HUES64 (cell line): Measurements from ENCODE around the gene ZFYVE21. TPM values are rescaled to one million over a fixed set of nuclear protein-coding genes. Genes with fewer than 3 reads are reported as not detected.
A peak's percentile ranks its signal among the peaks of the same experiment; 100 is the strongest.

Experiments used
- H3K27ac ChIP-seq: 2 replicates; pipeline ENCODE4 v1.7.0; 2013; ENCODE audit warnings: low read depth, low read length, inconsistent platforms
- H3K27me3 ChIP-seq: 2 replicates; pipeline ENCODE4 v1.6.1; 2013; ENCODE audit warnings: mild to moderate bottlenecking, low read length; ENCODE audit not compliant: insufficient read depth
- H3K36me3 ChIP-seq: 2 replicates; pipeline ENCODE4 v1.6.1; 2013; ENCODE audit warnings: mild to moderate bottlenecking, low read length; ENCODE audit not compliant: insufficient read depth
- H3K4me1 ChIP-seq: 2 replicates; pipeline ENCODE4 v1.6.1; 2013; ENCODE audit warnings: mild to moderate bottlenecking, low read length, moderate library complexity; ENCODE audit not compliant: insufficient read depth
- H3K4me3 ChIP-seq: 2 replicates; pipeline ENCODE4 v1.5.1; 2013; ENCODE audit warnings: mild to moderate bottlenecking, low read length, moderate library complexity
- H3K9ac ChIP-seq: 2 replicates; pipeline ENCODE4 v1.6.1; 2013; ENCODE audit warnings: mild to moderate bottlenecking, low read depth, low read length
- H3K9me3 ChIP-seq: 2 replicates; pipeline ENCODE4 v1.6.1; 2013; ENCODE audit warnings: low read depth, low read length; ENCODE audit not compliant: insufficient read depth
- WGBS: fragments of 150-250, 120-280 bp; methylation state at CpG from one replicate; pipeline ENCODE4 v1.1.7; 2013; ENCODE audit warnings: missing lambda C conversion rate; 5-methylcytosine and 5-hydroxymethylcytosine counted together
- polyA plus RNA-seq, 2 experiments: library from polyadenylated mRNA; stranded (reverse); fragments of 50-300 nt; gene quantifications; one replicate each; pipeline ENCODE4 v1.2.3, GENCODE V29; 2013

The ZFYVE21 gene
- 31.6 TPM for polyA plus RNA-seq (2013, experiment 1 of 2)
- polyA plus RNA-seq (2013, experiment 2 of 2): 32.3 TPM

- Histone ChIP-seq H3K27ac (peak within 1 kb of the TSS; percentile 82), H3K4me3 (peak within 1 kb of the TSS; percentile 77), H3K27me3 (no peaks in the 10 kb centered on the region), H3K9me3 (no peaks in the 10 kb centered on the region), H3K4me1 (peaks cover 13% of the 10 kb centered on the region; the same call in 1 of the 2 replicates), H3K36me3 (peaks cover 12% of the 10 kb centered on the region; the same call in 1 of the 2 replicates), H3K9ac (peak within 1 kb of the TSS; percentile 96)
- WGBS: under 1% methylated on average over 121 of the region's 121 CpGs
Observed at GRCh38 chr14:103715052-103716000, at the start of gene ZFYVE21, which contains the start of gene XRCC3. Gene ZFYVE21, plus strand, starts transcription at chr14:103715810. Its CDS starts 32 bp downstream, at chr14:103715842. Gene XRCC3, minus strand, starts transcription at chr14:103715451. Its CDS starts 4,364 bp downstream, at chr14:103711087.

- no peaks in the 10 kb centered on the region for H3K27me3 ChIP-seq
- H3K27ac ChIP-seq: no peak overlapping the region
- peaks cover 80% of the 10 kb centered on the region for H3K36me3 ChIP-seq
- H3K9me3 ChIP-seq: no peaks in the 10 kb centered on the region
- no peaks in the 10 kb centered on the region for H3K4me1 ChIP-seq
- WGBS: 97% methylated on average over 3 of the region's 4 CpGs
- no peak overlapping the region for H3K4me3 ChIP-seq
- no peak overlapping the region for H3K9ac ChIP-seq
Observed at GRCh38 chr14:103667671-103668070, 47.9 kb upstream of the ZFYVE21 start.

- WGBS: 97% methylated on average over 3 of the region's 3 CpGs
- H3K36me3 ChIP-seq: peaks cover 81% of the 10 kb centered on the region
- no peak overlapping the region for H3K9ac ChIP-seq
- no peaks in the 10 kb centered on the region for H3K4me1 ChIP-seq
- no peaks in the 10 kb centered on the region for H3K27me3 ChIP-seq
- H3K27ac ChIP-seq: no peak overlapping the region
- H3K4me3 ChIP-seq: no peak overlapping the region
- H3K9me3 ChIP-seq: no peaks in the 10 kb centered on the region
Observed at GRCh38 chr14:103668117-103668516, 47.5 kb upstream of the ZFYVE21 start.

- WGBS: 95% methylated on average over 2 of the region's 2 CpGs
- H3K36me3 ChIP-seq: peaks cover 80% of the 10 kb centered on the region
- H3K27ac ChIP-seq: no peak overlapping the region
- H3K27me3 ChIP-seq: no peaks in the 10 kb centered on the region
- no peak overlapping the region for H3K4me3 ChIP-seq
- no peaks in the 10 kb centered on the region for H3K4me1 ChIP-seq
- H3K9ac ChIP-seq: no peak overlapping the region
- H3K9me3 ChIP-seq: no peaks in the 10 kb centered on the region
Observed at GRCh38 chr14:103669370-103669769, 46.2 kb upstream of the ZFYVE21 start.

- Histone ChIP-seq H3K27ac (no peak overlapping the region), H3K27me3 (no peaks in the 10 kb centered on the region), H3K4me1 (no peaks in the 10 kb centered on the region), H3K9me3 (no peaks in the 10 kb centered on the region), H3K9ac (no peak overlapping the region), H3K36me3 (peaks cover 89% of the 10 kb centered on the region), H3K4me3 (no peak overlapping the region)
- WGBS: 95% methylated on average over 4 of the region's 4 CpGs
Observed at GRCh38 chr14:103671911-103672310, 43.7 kb upstream of the ZFYVE21 start.

- Histone ChIP-seq H3K27ac (no peak overlapping the region), H3K4me1 (no peaks in the 10 kb centered on the region), H3K4me3 (no peak overlapping the region), H3K36me3 (peaks cover 99% of the 10 kb centered on the region), H3K9ac (no peak overlapping the region), H3K9me3 (no peaks in the 10 kb centered on the region), H3K27me3 (no peaks in the 10 kb centered on the region)
- 95% methylated on average over 8 of the region's 8 CpGs for WGBS
Observed at GRCh38 chr14:103675957-103676356, 39.7 kb upstream of the ZFYVE21 start.

- Histone ChIP-seq H3K9me3 (no peaks in the 10 kb centered on the region), H3K4me3 (no peak overlapping the region), H3K4me1 (no peaks in the 10 kb centered on the region), H3K9ac (no peak overlapping the region), H3K27me3 (no peaks in the 10 kb centered on the region), H3K36me3 (peaks cover 97% of the 10 kb centered on the region), H3K27ac (no peak overlapping the region)
- WGBS: 95% methylated on average over 16 of the region's 16 CpGs
Observed at GRCh38 chr14:103676881-103677675, 38.5 kb upstream of the ZFYVE21 start.

- Histone ChIP-seq H3K9me3 (no peaks in the 10 kb centered on the region), H3K27me3 (no peaks in the 10 kb centered on the region), H3K4me1 (no peaks in the 10 kb centered on the region), H3K9ac (no peak overlapping the region), H3K27ac (no peak overlapping the region), H3K4me3 (no peak overlapping the region), H3K36me3 (peaks cover 95% of the 10 kb centered on the region)
- WGBS: 80% methylated on average over 13 of the region's 13 CpGs
Observed at GRCh38 chr14:103679351-103679750, 36.3 kb upstream of the ZFYVE21 start.

- Histone ChIP-seq H3K4me3 (no peak overlapping the region), H3K36me3 (peaks cover 95% of the 10 kb centered on the region), H3K27ac (no peak overlapping the region), H3K27me3 (no peaks in the 10 kb centered on the region), H3K9me3 (no peaks in the 10 kb centered on the region), H3K9ac (no peak overlapping the region), H3K4me1 (no peaks in the 10 kb centered on the region)
- 95% methylated on average over 17 of the region's 17 CpGs for WGBS
Observed at GRCh38 chr14:103680491-103681231, 34.9 kb upstream of the ZFYVE21 start.

- Histone ChIP-seq H3K9me3 (no peaks in the 10 kb centered on the region), H3K27ac (no peak overlapping the region), H3K9ac (no peak overlapping the region), H3K27me3 (no peaks in the 10 kb centered on the region), H3K4me1 (no peaks in the 10 kb centered on the region), H3K4me3 (no peak overlapping the region), H3K36me3 (peaks cover 94% of the 10 kb centered on the region)
- WGBS: 87% methylated on average over 15 of the region's 15 CpGs
Observed at GRCh38 chr14:103683139-103683538, 32.5 kb upstream of the ZFYVE21 start.
